ENCODE results near the gene HLF.

DNA sequence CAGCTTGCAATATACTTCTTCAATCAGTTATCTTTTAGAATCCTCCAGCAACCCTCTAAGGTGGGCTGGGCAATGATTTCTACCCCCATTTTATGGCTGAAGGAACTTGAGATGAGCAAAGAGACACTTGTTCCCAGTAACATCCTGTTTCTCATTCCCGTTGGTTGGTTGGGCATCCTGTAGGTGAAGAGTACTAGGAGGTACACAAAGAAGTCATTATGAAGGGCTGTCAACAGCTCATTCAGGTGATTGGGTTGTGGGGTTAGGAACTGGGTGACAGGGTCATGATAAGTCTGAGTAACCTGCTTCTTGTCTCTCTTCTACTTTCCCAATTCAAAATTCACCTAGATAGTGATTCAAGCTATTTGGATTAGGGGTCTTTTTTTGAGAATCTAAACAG lies 80.4 kb downstream of the HLF start:
- TF ChIP-seq, protein P1, sequence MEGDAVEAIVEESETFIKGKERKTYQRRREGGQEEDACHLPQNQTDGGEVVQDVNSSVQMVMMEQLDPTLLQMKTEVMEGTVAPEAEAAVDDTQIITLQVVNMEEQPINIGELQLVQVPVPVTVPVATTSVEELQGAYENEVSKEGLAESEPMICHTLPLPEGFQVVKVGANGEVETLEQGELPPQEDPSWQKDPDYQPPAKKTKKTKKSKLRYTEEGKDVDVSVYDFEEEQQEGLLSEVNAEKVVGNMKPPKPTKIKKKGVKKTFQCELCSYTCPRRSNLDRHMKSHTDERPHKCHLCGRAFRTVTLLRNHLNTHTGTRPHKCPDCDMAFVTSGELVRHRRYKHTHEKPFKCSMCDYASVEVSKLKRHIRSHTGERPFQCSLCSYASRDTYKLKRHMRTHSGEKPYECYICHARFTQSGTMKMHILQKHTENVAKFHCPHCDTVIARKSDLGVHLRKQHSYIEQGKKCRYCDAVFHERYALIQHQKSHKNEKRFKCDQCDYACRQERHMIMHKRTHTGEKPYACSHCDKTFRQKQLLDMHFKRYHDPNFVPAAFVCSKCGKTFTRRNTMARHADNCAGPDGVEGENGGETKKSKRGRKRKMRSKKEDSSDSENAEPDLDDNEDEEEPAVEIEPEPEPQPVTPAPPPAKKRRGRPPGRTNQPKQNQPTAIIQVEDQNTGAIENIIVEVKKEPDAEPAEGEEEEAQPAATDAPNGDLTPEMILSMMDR (IDR thresholded peaks at IDR 0.05; ENCODE audit: insufficient read depth, low read length): no peak
- no peak for TF ChIP-seq POLR2AphosphoS5 (IDR thresholded peaks at IDR 0.05; ENCODE audit: low read depth)
- no peak for TF ChIP-seq SPI1 (IDR thresholded peaks at IDR 0.05; ENCODE audit: borderline replicate concordance, low read depth)
